ENCODE results near the gene FOS. TPM values are rescaled to one million over a fixed set of nuclear protein-coding genes. Genes with fewer than 3 reads are reported as not detected.
A peak's percentile ranks its signal among the peaks of the same experiment; 100 is the strongest.

The FOS gene
- total and polyA plus RNA-seq, 7 donors, result 108 to 1,048 (median 374) TPM

- no peaks in the 10 kb centered on the region for H3K9me3 ChIP-seq
- no peak overlapping the region for H3K4me3 ChIP-seq
- peak in 1 of 2 donors; percentile 6 for TF ChIP-seq POLR2A (IDR thresholded peaks at IDR 0.05)
- TF ChIP-seq, protein P1, sequence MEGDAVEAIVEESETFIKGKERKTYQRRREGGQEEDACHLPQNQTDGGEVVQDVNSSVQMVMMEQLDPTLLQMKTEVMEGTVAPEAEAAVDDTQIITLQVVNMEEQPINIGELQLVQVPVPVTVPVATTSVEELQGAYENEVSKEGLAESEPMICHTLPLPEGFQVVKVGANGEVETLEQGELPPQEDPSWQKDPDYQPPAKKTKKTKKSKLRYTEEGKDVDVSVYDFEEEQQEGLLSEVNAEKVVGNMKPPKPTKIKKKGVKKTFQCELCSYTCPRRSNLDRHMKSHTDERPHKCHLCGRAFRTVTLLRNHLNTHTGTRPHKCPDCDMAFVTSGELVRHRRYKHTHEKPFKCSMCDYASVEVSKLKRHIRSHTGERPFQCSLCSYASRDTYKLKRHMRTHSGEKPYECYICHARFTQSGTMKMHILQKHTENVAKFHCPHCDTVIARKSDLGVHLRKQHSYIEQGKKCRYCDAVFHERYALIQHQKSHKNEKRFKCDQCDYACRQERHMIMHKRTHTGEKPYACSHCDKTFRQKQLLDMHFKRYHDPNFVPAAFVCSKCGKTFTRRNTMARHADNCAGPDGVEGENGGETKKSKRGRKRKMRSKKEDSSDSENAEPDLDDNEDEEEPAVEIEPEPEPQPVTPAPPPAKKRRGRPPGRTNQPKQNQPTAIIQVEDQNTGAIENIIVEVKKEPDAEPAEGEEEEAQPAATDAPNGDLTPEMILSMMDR (IDR thresholded peaks at IDR 0.05), result no peak
- no peak overlapping the region for H3K27ac ChIP-seq
- no peaks in the 10 kb centered on the region for H3K27me3 ChIP-seq
- H3K36me3 ChIP-seq, result no peaks in the 10 kb centered on the region
- H3K4me1 ChIP-seq, result peaks cover 0 to 23% (median 14%) of the 10 kb centered on the region in 4 donors
- DNase-seq, result no peak
- intact Hi-C loops (cut with DNase I), result loop anchor here (5.0 kb wide), 1 partner anchor 123 kb away; no protein-coding TSS in a partner anchor
- 17 to 57% methylated on average over 7 of the region's 7 CpGs for WGBS, 2 donors
Observed at GRCh38 chr14:75254901-75255584, 23.6 kb upstream of the FOS start.

- Histone ChIP-seq H3K4me3 (peak overlapping the region; percentile 30 to 51 (median 48)), H3K4me1 (peaks cover 0 to 23% (median 14%) of the 10 kb centered on the region in 4 donors), H3K9me3 (no peaks in the 10 kb centered on the region), H3K27me3 (no peaks in the 10 kb centered on the region), H3K36me3 (no peaks in the 10 kb centered on the region), H3K27ac (peak overlapping the region; percentile 87 to 98 (median 92))
- peak; percentile 91 for DNase-seq
- 15 to 22% methylated on average over 12 of the region's 12 CpGs for WGBS, 2 donors
- TF ChIP-seq POLR2A (IDR thresholded peaks at IDR 0.05), result no peak
- peak in 3 of 4 donors; percentile 16 to 71 (median 21) for TF ChIP-seq POLR2AphosphoS5 (IDR thresholded peaks at IDR 0.05)
- peak in 3 of 4 donors; percentile 32 to 68 (median 64) for TF ChIP-seq EP300 (IDR thresholded peaks at IDR 0.05)
- intact Hi-C loops (cut with DNase I), result loop anchor here (2.0 to 5.0 kb wide), 4 partner anchors 19 to 126 kb away; partner anchors contain the start of gene TMED10
Observed at GRCh38 chr14:75258079-75258802, 20.4 kb upstream of the FOS start.

- peak; percentile 50 to 70 for TF ChIP-seq POLR2A (IDR thresholded peaks at IDR 0.05)
- TF ChIP-seq EP300 (IDR thresholded peaks at IDR 0.05), result peak; percentile 78 to 99 (median 96)
- TF ChIP-seq POLR2AphosphoS5 (IDR thresholded peaks at IDR 0.05), result peak; percentile 78 to 93 (median 86)
- TF ChIP-seq, protein P1 (IDR thresholded peaks at IDR 0.05), result no peak
- intact Hi-C loops (cut with DNase I), result loop anchor here (1.0 to 5.0 kb wide), 5 partner anchors 17 to 127 kb away; partner anchors contain the start of gene TMED10
- H3K9me3 ChIP-seq, result no peaks in the 10 kb centered on the region
- DNase-seq, result peak; percentile 99
- no peaks in the 10 kb centered on the region for H3K36me3 ChIP-seq
- peaks cover 0 to 23% (median 14%) of the 10 kb centered on the region in 4 donors for H3K4me1 ChIP-seq
- H3K4me3 ChIP-seq, result peak overlapping the region; percentile 30 to 51 (median 48)
- WGBS, 2 donors, result 0 to 1% methylated on average over 40 of the region's 40 CpGs
- H3K27ac ChIP-seq, result peak overlapping the region; percentile 87 to 98 (median 92)
- no peaks in the 10 kb centered on the region for H3K27me3 ChIP-seq
Observed at GRCh38 chr14:75258803-75259509, 19.7 kb upstream of the FOS start.

- no peak for DNase-seq
- Histone ChIP-seq H3K4me1 (peaks cover 0 to 23% (median 14%) of the 10 kb centered on the region in 4 donors), H3K27ac (peak overlapping the region; percentile 87 to 98 (median 92)), H3K4me3 (peak overlapping the region; percentile 30 to 51 (median 48)), H3K9me3 (no peaks in the 10 kb centered on the region), H3K27me3 (no peaks in the 10 kb centered on the region), H3K36me3 (no peaks in the 10 kb centered on the region)
- WGBS, 2 donors, result 8 to 12% methylated on average over 7 of the region's 7 CpGs
- intact Hi-C loops (cut with DNase I), result loop anchor here (1.0 to 5.0 kb wide), 5 partner anchors 17 to 127 kb away; partner anchors contain the start of gene TMED10
- TF ChIP-seq POLR2AphosphoS5 (IDR thresholded peaks at IDR 0.05), result no peak
- TF ChIP-seq, protein P1 (IDR thresholded peaks at IDR 0.05), result peak in 1 of 4 experiments; percentile 12
- TF ChIP-seq POLR2A (IDR thresholded peaks at IDR 0.05), result no peak
- peak in 1 of 4 donors; percentile 50 for TF ChIP-seq EP300 (IDR thresholded peaks at IDR 0.05)
Observed at GRCh38 chr14:75259510-75259855, 19.1 kb upstream of the FOS start.

Data from sigmoid colon (tissue), 7 donors.